SK-N-SH treated with all-trans-retinoic acid at 6 μM for 48 hours (cell line): ENCODE measurements around the gene PCP4L1.

Experiments used
- ATAC-seq: fragments of 200-7000 bp; cut with Tn5 transposase; 3 replicates; pipeline ENCODE4 v1.9.1; 2020; ENCODE audit warnings: mild to moderate bottlenecking, moderate library complexity
- ARNTL ChIP-seq: fragments of 450-650 bp; formaldehyde crosslinking; IDR thresholded peaks from 2 replicates; pipeline ENCODE4 v1.5.0; 2020; ENCODE audit warnings: low read depth, mild to moderate bottlenecking, moderate library complexity, borderline replicate concordance
- BACH2 ChIP-seq: fragments of 250-450 bp; sonication (Bioruptor Pico); IDR thresholded peaks from 2 replicates; pipeline ENCODE4 v1.9.0; 2021; ENCODE audit warnings: mild to moderate bottlenecking, borderline replicate concordance
- CSDC2 ChIP-seq: fragments of 250-450 bp; sonication (Bioruptor Pico); IDR thresholded peaks from 2 replicates; pipeline ENCODE4 v1.5.0; 2020; ENCODE audit warnings: mild to moderate bottlenecking, moderate library complexity
- ESRRG ChIP-seq: fragments of 250-450 bp; sonication (Bioruptor Pico); IDR thresholded peaks from 2 replicates; pipeline ENCODE4 v1.6.1; 2021; ENCODE audit warnings: mild to moderate bottlenecking
- ISL1 ChIP-seq: fragments of 250-450 bp; sonication (Bioruptor Pico); IDR thresholded peaks from 2 replicates; pipeline ENCODE4 v2.1.2; 2022; ENCODE audit warnings: mild to moderate bottlenecking, moderate library complexity
- OSR1 ChIP-seq: fragments of 250-450 bp; sonication (Bioruptor Pico); IDR thresholded peaks from 2 replicates; pipeline ENCODE4 v1.8.0; 2022; ENCODE audit warnings: moderate library complexity, mild to moderate bottlenecking, inconsistent platforms
- SNAI2 ChIP-seq: fragments of 250-450 bp; sonication (Bioruptor Pico); IDR thresholded peaks from 2 replicates; pipeline ENCODE4 v1.5.0; 2020; ENCODE audit warnings: mild to moderate bottlenecking, moderate library complexity
- TCF4 ChIP-seq: fragments of 250-450 bp; sonication (Bioruptor Pico); IDR thresholded peaks from 2 replicates; pipeline ENCODE4 v1.8.0; 2021; ENCODE audit warnings: mild to moderate bottlenecking, moderate library complexity, borderline replicate concordance
- ZC3H10 ChIP-seq: fragments of 250-450 bp; sonication (Bioruptor Pico); IDR thresholded peaks from 2 replicates; pipeline ENCODE4 v1.5.1; 2021; ENCODE audit warnings: mild to moderate bottlenecking, moderate library complexity
- ZFP3 ChIP-seq: fragments of 250-450 bp; sonication (Bioruptor Pico); IDR thresholded peaks from 2 replicates; pipeline ENCODE4 v1.5.0; 2020; ENCODE audit warnings: mild to moderate bottlenecking, moderate library complexity
- ZNF565 ChIP-seq: fragments of 450-650 bp; formaldehyde crosslinking; conservative IDR thresholded peaks from 2 replicates; pipeline ENCODE4 v1.5.0; 2020; ENCODE audit warnings: low read depth, mild to moderate bottlenecking, moderate library complexity
- ZNF70 ChIP-seq: fragments of 450-650 bp; formaldehyde crosslinking; IDR thresholded peaks from 2 replicates; pipeline ENCODE4 v1.5.0; 2020; ENCODE audit warnings: mild to moderate bottlenecking, moderate library complexity
- ZNF8 ChIP-seq: fragments of 450-650 bp; formaldehyde crosslinking; IDR thresholded peaks from 2 replicates; pipeline ENCODE4 v1.5.0; 2020; ENCODE audit warnings: mild to moderate bottlenecking, moderate library complexity
- TF ChIP-seq, protein P1 (sequence below): fragments of 250-450 bp; sonication (Bioruptor Pico); IDR thresholded peaks from 2 replicates; pipeline ENCODE4 v1.5.0; 2020; ENCODE audit warnings: mild to moderate bottlenecking, moderate library complexity
- TF ChIP-seq, protein P2 (sequence below): fragments of 250-450 bp; sonication (Bioruptor Pico); IDR thresholded peaks from 2 replicates; pipeline ENCODE4 v1.8.0; 2021; ENCODE audit warnings: low read depth, mild to moderate bottlenecking, moderate library complexity, borderline replicate concordance
- TF ChIP-seq, protein P3 (sequence below): fragments of 250-450 bp; sonication (Bioruptor Pico); IDR thresholded peaks from 2 replicates; pipeline ENCODE4 v1.5.1; 2021; ENCODE audit warnings: mild to moderate bottlenecking, moderate library complexity

Gene PCP4L1

GRCh38 chr1:161259765-161260164 is 1.2 kb downstream of the PCP4L1 start (continued):
- TF ChIP-seq, protein P1, sequence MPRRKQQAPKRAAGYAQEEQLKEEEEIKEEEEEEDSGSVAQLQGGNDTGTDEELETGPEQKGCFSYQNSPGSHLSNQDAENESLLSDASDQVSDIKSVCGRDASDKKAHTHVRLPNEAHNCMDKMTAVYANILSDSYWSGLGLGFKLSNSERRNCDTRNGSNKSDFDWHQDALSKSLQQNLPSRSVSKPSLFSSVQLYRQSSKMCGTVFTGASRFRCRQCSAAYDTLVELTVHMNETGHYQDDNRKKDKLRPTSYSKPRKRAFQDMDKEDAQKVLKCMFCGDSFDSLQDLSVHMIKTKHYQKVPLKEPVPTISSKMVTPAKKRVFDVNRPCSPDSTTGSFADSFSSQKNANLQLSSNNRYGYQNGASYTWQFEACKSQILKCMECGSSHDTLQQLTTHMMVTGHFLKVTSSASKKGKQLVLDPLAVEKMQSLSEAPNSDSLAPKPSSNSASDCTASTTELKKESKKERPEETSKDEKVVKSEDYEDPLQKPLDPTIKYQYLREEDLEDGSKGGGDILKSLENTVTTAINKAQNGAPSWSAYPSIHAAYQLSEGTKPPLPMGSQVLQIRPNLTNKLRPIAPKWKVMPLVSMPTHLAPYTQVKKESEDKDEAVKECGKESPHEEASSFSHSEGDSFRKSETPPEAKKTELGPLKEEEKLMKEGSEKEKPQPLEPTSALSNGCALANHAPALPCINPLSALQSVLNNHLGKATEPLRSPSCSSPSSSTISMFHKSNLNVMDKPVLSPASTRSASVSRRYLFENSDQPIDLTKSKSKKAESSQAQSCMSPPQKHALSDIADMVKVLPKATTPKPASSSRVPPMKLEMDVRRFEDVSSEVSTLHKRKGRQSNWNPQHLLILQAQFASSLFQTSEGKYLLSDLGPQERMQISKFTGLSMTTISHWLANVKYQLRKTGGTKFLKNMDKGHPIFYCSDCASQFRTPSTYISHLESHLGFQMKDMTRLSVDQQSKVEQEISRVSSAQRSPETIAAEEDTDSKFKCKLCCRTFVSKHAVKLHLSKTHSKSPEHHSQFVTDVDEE (CRISPR knock-in tag) = no peak
- TF ChIP-seq SNAI2 (CRISPR knock-in tag) = no peak

DNA sequence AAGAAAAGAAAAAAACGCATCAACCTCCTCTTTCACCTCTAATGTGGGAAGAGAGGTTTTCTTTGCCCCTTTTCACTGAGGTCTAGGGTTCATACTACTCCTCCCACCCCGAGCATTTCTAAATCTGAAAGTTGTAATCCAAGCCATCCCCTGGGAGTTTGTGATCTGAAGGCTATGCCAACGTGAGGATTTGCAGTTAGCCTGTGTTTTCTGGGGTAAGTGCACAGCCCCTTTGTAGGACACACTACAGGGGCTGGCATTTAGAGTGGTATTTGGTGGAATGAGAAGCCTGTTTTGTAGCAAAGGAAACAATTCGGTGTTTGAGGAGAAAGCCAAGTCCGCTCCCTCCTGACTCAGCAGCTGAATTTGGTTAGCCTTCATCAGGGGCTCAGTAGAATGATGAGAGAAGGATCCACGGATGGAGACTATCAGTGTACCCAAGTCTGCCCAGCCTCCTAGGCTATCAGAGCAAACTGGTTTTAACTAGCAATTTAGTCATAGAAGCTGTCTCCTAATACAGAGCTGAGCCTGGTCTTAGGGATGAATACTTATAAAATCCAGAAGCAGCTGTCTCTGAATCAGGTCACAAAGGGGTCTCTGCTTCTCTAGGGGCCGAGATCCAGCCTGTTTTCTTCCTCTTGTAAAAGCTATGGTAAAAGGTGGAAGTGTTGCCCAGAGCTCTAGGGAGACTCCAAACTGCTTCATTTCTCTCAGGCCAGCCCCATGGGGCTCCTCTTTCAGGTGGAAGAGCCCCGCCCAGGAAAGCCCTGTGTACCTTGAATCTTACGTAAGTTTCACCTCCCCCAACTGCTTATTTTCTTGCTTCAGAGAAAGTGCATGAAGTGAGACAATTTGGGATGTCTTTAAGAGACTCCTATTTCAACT is 2.1 kb downstream of the PCP4L1 start:
- TF ChIP-seq ZC3H10 = no peak
- TF ChIP-seq ZFP3 (CRISPR knock-in tag) = no peak
- TF ChIP-seq, protein P2, sequence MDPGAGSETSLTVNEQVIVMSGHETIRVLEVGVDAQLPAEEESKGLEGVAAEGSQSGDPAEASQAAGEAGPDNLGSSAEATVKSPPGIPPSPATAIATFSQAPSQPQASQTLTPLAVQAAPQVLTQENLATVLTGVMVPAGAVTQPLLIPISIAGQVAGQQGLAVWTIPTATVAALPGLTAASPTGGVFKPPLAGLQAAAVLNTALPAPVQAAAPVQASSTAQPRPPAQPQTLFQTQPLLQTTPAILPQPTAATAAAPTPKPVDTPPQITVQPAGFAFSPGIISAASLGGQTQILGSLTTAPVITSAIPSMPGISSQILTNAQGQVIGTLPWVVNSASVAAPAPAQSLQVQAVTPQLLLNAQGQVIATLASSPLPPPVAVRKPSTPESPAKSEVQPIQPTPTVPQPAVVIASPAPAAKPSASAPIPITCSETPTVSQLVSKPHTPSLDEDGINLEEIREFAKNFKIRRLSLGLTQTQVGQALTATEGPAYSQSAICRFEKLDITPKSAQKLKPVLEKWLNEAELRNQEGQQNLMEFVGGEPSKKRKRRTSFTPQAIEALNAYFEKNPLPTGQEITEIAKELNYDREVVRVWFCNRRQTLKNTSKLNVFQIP (CRISPR knock-in tag) = no peak
- no peak for TF ChIP-seq ISL1 (CRISPR knock-in tag)
- TF ChIP-seq CSDC2 (CRISPR knock-in tag) = no peak
- no peak for TF ChIP-seq ZNF70
- TF ChIP-seq ARNTL (CRISPR knock-in tag) = no peak
- TF ChIP-seq, protein P1 (CRISPR knock-in tag) = no peak
- TF ChIP-seq, all 23 proteins: peak for 0
- no peak for ATAC-seq

- TF ChIP-seq ESRRG = no peak
- TF ChIP-seq, protein P3, sequence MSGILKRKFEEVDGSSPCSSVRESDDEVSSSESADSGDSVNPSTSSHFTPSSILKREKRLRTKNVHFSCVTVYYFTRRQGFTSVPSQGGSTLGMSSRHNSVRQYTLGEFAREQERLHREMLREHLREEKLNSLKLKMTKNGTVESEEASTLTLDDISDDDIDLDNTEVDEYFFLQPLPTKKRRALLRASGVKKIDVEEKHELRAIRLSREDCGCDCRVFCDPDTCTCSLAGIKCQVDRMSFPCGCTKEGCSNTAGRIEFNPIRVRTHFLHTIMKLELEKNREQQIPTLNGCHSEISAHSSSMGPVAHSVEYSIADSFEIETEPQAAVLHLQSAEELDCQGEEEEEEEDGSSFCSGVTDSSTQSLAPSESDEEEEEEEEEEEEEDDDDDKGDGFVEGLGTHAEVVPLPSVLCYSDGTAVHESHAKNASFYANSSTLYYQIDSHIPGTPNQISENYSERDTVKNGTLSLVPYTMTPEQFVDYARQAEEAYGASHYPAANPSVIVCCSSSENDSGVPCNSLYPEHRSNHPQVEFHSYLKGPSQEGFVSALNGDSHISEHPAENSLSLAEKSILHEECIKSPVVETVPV (CRISPR knock-in tag) = no peak
- no peak for TF ChIP-seq OSR1 (CRISPR knock-in tag)
- no peak for TF ChIP-seq ZNF8 (CRISPR knock-in tag)
- TF ChIP-seq BACH2 = no peak
- TF ChIP-seq TCF4 (CRISPR knock-in tag) = no peak
- no peak for TF ChIP-seq ZNF565 (CRISPR knock-in tag)
- no peak for TF ChIP-seq CSDC2 (CRISPR knock-in tag)
- no peak for ATAC-seq
Measured at GRCh38 chr1:161261261-161262235, 3.0 kb downstream of the PCP4L1 start.

- TF ChIP-seq SNAI2 (CRISPR knock-in tag) = no peak
- no peak for TF ChIP-seq ISL1 (CRISPR knock-in tag)
- TF ChIP-seq ARNTL (CRISPR knock-in tag) = no peak
- TF ChIP-seq ZC3H10 = no peak
- TF ChIP-seq, protein P2 (CRISPR knock-in tag) = no peak
- TF ChIP-seq, protein P3 (CRISPR knock-in tag) = no peak
- no peak for ATAC-seq
Measured at GRCh38 chr1:161265305-161265704, 6.8 kb downstream of the PCP4L1 start.
